CD4-positive, alpha-beta memory T cell (primary cell): ENCODE data around the gene HERPUD2. TPM values are rescaled to one million over a fixed set of nuclear protein-coding genes. Genes with fewer than 3 reads are reported as not detected.

Experiments
- CTCF ChIA-PET: fragments of 350-600 bp; sonication (Branson Sonifier 250); formaldehyde crosslinking; loops from one replicate; lab custom pipeline; 2021; ENCODE audit warnings: inconsistent platforms; ENCODE audit not compliant: partially characterized antibody; lab: Charles Lee
- POLR2A ChIA-PET: fragments of 350-600 bp; sonication (Branson Sonifier 250); formaldehyde crosslinking; loops from one replicate; lab custom pipeline; 2021; ENCODE audit not compliant: partially characterized antibody; lab: Charles Lee
- DNase-seq, 5 donors: peaks; one replicate each; pipeline versions ENCODE4 v3.0.0 to v3.0.0-alpha.2; 2020 to 2022; ENCODE audit warnings: mixed read lengths in 1 of 5
- H3K27ac ChIP-seq: one replicate; pipeline ENCODE4 v1.7.0; 2013; ENCODE audit warnings: low read depth, low read length
- H3K27me3 ChIP-seq: 2 replicates; pipeline ENCODE4 v1.7.0; 2013; ENCODE audit warnings: mild to moderate bottlenecking, low read length, moderate library complexity; ENCODE audit not compliant: insufficient read depth
- H3K36me3 ChIP-seq: 2 replicates; pipeline ENCODE4 v1.7.0; 2013; ENCODE audit warnings: mild to moderate bottlenecking, low read length, moderate library complexity; ENCODE audit not compliant: insufficient read depth
- H3K4me1 ChIP-seq: 2 replicates; pipeline ENCODE4 v1.7.0; 2013; ENCODE audit warnings: mild to moderate bottlenecking, low read length, moderate library complexity; ENCODE audit not compliant: insufficient read depth
- H3K4me3 ChIP-seq, 2 donors: one replicate each; pipeline ENCODE4 v1.7.0; 2013; ENCODE audit warnings: low read length in 2 of 2, mild to moderate bottlenecking in 1 of 2
- H3K9me3 ChIP-seq, 2 donors: one replicate each; pipeline ENCODE4 v1.7.0; 2013; ENCODE audit warnings: low read length in 2 of 2, control low read depth in 1 of 2; ENCODE audit not compliant: control insufficient read depth in 1 of 2
- H3K27ac Mint-ChIP-seq, 7 donors: one replicate each; pipeline ENCODE4 v1.8.0; 2020 to 2021; ENCODE audit warnings: mixed read lengths in 7 of 7, mild to moderate bottlenecking in 6 of 7, inconsistent platforms in 3 of 7, moderate library complexity in 3 of 7
- H3K27me3 Mint-ChIP-seq, 2 donors: one replicate each; pipeline ENCODE4 v1.8.0; 2020 to 2021; ENCODE audit warnings: mixed read lengths in 2 of 2
- H3K36me3 Mint-ChIP-seq, 2 donors: one replicate each; pipeline ENCODE4 v1.8.0; 2020 to 2021; ENCODE audit warnings: mixed read lengths in 2 of 2, inconsistent platforms in 1 of 2, mild to moderate bottlenecking in 1 of 2
- H3K4me1 Mint-ChIP-seq, 4 donors: one replicate each; pipeline ENCODE4 v1.8.0; 2020 to 2021; ENCODE audit warnings: mixed read lengths in 4 of 4, mild to moderate bottlenecking in 1 of 4
- H3K4me3 Mint-ChIP-seq, 8 donors: one replicate each; pipeline ENCODE4 v1.8.0; 2020 to 2021; ENCODE audit warnings: mixed read lengths in 8 of 8, mild to moderate bottlenecking in 7 of 8, moderate library complexity in 6 of 8, inconsistent platforms in 3 of 8
- H3K9me3 Mint-ChIP-seq, 8 donors: one replicate each; pipeline ENCODE4 v1.8.0; 2020 to 2021; ENCODE audit warnings: mixed read lengths in 8 of 8, mild to moderate bottlenecking in 5 of 8, inconsistent platforms in 3 of 8, moderate library complexity in 1 of 8
- intact Hi-C: fragments of 100-400 bp; cut with micrococcal nuclease; formaldehyde crosslinking; loops from one replicate; pipeline ENCODE4 v1.15.1; 2023
- polyA plus RNA-seq, 2 donors: library from polyadenylated mRNA; unstranded; fragments of 300-500 nt; fragmentation: Illumina TruSeq; gene quantifications; one replicate each; pipeline ENCODE4 v1.2.3, GENCODE V29; 2021
- total RNA-seq, 2 experiments: library from RNA; stranded (reverse); gene quantifications; one replicate each; pipeline ENCODE4 v1.2.3, GENCODE V29; 2021

HERPUD2 gene
- total and polyA plus RNA-seq, 4 experiments from 2014 or later: 67.3 to 99.2 (median 80.5) TPM

DNA sequence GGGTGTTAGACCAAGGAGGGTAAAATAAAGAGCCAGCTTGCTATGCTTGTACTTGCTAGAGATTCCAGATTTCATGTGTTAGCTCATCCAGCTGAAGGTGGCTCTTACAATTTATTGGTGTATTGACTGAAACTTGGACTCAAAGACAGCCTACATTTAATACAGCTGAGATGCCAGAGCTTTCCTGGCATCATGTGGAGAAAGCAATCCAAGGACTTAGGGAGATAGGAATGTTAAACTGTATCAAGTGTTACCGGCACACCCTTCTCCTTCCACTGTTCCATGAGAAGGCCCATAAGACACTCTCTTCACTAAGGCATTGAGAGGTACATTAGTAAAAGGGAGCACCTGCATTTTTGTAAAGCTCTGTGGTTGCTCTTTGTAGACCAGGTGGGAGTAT is 9.3 kb upstream of the HERPUD2 start:
- Histone ChIP-seq H3K4me3 (no peak overlapping the region), H3K36me3 (no peaks in the 10 kb centered on the region), H3K9me3 (no peaks in the 10 kb centered on the region), H3K27ac (no peak overlapping the region), H3K27me3 (no peaks in the 10 kb centered on the region), H3K4me1 (peaks cover 4% of the 10 kb centered on the region)
- H3K9me3 Mint-ChIP-seq: no peaks in the 10 kb centered on the region
- no peak overlapping the region for H3K27ac Mint-ChIP-seq
- no peaks in the 10 kb centered on the region for H3K36me3 Mint-ChIP-seq
- peaks cover 4 to 12% (median 10%) of the 10 kb centered on the region in 4 donors for H3K4me1 Mint-ChIP-seq
- DNase-seq: no peak
- no peaks in the 10 kb centered on the region for H3K27me3 Mint-ChIP-seq
- POLR2A ChIA-PET: interaction anchor here (0.9 to 9.0 kb wide), 3 partner anchors 9 to 96 kb away, joined by 3 to 76 read pairs (median 3); partner anchors contain the start of genes HERPUD2 and SEPTIN7
- H3K4me3 Mint-ChIP-seq: no peak overlapping the region
- intact Hi-C loops: no loop called here
- CTCF ChIA-PET: interaction anchor here (1.6 to 2.2 kb wide), 3 partner anchors 8 to 203 kb away, joined by 3 to 8 read pairs (median 5); no protein-coding TSS in a partner anchor

DNA sequence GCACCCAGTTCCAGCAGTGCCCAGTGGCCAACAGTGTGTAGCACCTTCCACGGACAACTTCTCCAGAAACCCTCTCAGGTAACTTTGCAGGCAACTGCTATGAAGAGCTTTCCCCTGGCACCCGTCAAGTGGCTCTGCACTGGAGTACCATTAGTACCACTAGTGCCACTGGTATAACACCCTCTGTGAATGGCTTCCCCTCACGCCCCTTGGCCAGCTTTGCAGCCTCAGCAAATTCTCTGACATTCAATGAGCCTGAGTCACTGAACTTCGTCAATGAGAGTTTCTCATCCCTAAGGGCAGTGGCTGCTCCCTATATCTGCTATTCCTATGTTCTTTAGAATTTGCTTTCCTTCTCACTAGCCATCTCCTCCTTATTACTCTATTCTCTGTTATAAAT is 7.6 kb upstream of the HERPUD2 start:
- H3K36me3 Mint-ChIP-seq: no peaks in the 10 kb centered on the region
- intact Hi-C loops: no loop called here

DNA sequence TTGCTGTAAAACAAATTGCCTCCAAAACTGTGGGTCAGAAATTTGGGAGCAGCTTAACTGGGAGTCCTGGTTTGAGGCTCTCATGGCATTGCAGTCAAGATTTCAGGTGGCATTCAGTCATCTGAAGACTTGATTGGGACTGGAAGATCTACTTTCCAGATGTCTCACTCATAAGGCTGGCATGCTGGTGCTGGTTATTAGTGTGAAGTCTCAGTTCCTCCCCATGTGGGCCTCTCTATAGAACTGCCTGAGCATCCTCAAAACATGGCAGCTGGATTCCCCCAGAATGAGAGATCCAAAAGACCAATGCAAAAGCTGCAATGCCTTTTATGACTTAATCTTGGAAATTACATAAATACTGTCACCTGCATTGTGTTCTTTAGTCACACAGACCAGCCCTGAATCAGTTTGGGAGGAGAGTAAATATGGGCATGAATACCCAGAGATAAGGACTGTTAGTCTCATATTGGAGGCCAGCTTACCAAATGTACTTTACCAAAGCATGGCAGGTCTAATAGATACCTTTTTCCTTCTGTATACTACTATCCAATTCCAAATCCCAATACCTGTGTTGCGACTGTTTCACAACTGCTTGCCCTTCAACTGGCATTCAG is 6.5 kb upstream of the HERPUD2 start:
- POLR2A ChIA-PET: interaction anchor here (0.5 to 1.6 kb wide), 3 partner anchors 10 to 1871 kb away, joined by 3 to 6 read pairs (median 6); partner anchors contain the start of gene SEPTIN7
- H3K36me3 ChIP-seq: no peaks in the 10 kb centered on the region
- Mint-ChIP-seq H3K36me3 (no peaks in the 10 kb centered on the region), H3K4me3 (no peak overlapping the region), H3K9me3 (no peaks in the 10 kb centered on the region), H3K27ac (peak overlapping the region in 1 of 7 donors; percentile 48), H3K27me3 (no peaks in the 10 kb centered on the region), H3K4me1 (peaks cover 7 to 14% (median 12%) of the 10 kb centered on the region in 4 donors)
- H3K4me3 ChIP-seq: no peak overlapping the region
- DNase-seq: no peak
- no peaks in the 10 kb centered on the region for H3K9me3 ChIP-seq
- intact Hi-C loops: no loop called here
- no peak overlapping the region for H3K27ac ChIP-seq
- H3K4me1 ChIP-seq: peaks cover 1% of the 10 kb centered on the region
- CTCF ChIA-PET: interaction anchor here (1.8 kb wide), 1 partner anchor 205 kb away, joined by 9 read pairs; no protein-coding TSS in a partner anchor
- no peaks in the 10 kb centered on the region for H3K27me3 ChIP-seq

More for the DNA sequence above, 7.6 kb upstream of the HERPUD2 start:
- Mint-ChIP-seq H3K4me1 (peaks cover 4 to 12% (median 8%) of the 10 kb centered on the region in 4 donors), H3K27me3 (no peaks in the 10 kb centered on the region), H3K4me3 (no peak overlapping the region), H3K9me3 (no peaks in the 10 kb centered on the region), H3K27ac (no peak overlapping the region)
- POLR2A ChIA-PET: interaction anchor here (1.2 kb wide), 1 partner anchor 98 kb away, joined by 6 read pairs; the partner anchor contains the start of gene SEPTIN7
- Histone ChIP-seq H3K27ac (no peak overlapping the region), H3K4me3 (no peak overlapping the region), H3K9me3 (no peaks in the 10 kb centered on the region), H3K27me3 (no peaks in the 10 kb centered on the region), H3K4me1 (no peaks in the 10 kb centered on the region), H3K36me3 (no peaks in the 10 kb centered on the region)
- DNase-seq: no peak
- CTCF ChIA-PET: interaction anchor here (2.2 kb wide), 1 partner anchor 14 kb away, joined by 8 read pairs; no protein-coding TSS in a partner anchor

DNA sequence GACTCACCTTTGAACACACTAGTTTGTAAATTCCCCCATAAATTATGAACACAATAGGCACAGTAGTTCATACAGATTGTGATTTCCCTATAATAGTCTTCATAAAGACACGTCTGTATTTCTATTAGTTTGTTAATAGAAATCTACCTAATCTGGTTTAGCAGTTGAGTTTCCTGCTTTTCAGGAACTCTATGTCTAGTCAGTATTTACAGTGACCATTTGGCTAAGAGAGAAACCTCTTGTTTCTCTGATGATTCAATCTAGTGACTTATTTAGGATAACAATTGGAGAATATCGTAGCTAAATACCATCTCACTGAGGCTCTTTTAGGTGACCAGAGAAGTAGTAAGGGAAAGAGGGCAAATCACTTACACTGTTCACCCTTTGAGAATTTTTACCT is 5.9 kb upstream of the HERPUD2 start:
- Mint-ChIP-seq H3K27me3 (no peaks in the 10 kb centered on the region), H3K36me3 (peaks cover 0 to under 1% of the 10 kb centered on the region in 2 donors), H3K4me1 (peaks cover 9 to 18% (median 14%) of the 10 kb centered on the region in 4 donors), H3K9me3 (no peaks in the 10 kb centered on the region), H3K4me3 (no peak overlapping the region), H3K27ac (no peak overlapping the region)
- intact Hi-C loops: no loop called here
- Histone ChIP-seq H3K27me3 (no peaks in the 10 kb centered on the region), H3K4me3 (no peak overlapping the region), H3K27ac (no peak overlapping the region), H3K36me3 (no peaks in the 10 kb centered on the region), H3K4me1 (peaks cover 6% of the 10 kb centered on the region), H3K9me3 (no peaks in the 10 kb centered on the region)
- DNase-seq: no peak
- ChIA-PET POLR2A (interaction anchor here (1.6 kb wide), 1 partner anchor 9 kb away, joined by 6 read pairs; no protein-coding TSS in a partner anchor), CTCF (interaction anchor here (0.6 to 1.8 kb wide), 4 partner anchors 23 to 216 kb away, joined by 3 to 9 read pairs (median 3); no protein-coding TSS in a partner anchor)

DNA sequence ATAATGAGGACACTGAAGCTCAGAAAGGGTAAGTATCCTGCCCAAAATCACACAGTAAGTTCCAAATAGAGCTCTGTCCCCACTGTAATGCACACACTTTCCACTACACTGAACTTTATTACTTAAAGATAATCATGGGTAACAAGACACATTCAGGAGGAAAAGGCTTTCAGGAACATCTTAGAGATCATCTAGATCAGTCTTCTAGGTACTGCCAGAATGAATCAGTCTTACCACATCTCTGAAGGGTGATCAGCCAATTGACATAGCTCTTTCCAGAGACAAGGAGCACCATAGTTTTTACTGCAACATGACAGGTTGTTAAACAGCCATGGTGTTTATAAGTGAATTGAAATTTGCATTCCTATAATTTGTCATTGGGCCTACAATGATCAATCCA is 5.4 kb upstream of the HERPUD2 start:
- Histone ChIP-seq H3K4me3 (no peak overlapping the region), H3K36me3 (no peaks in the 10 kb centered on the region), H3K4me1 (peaks cover 12% of the 10 kb centered on the region), H3K9me3 (no peaks in the 10 kb centered on the region), H3K27me3 (no peaks in the 10 kb centered on the region), H3K27ac (no peak overlapping the region)
- Mint-ChIP-seq H3K27me3 (no peaks in the 10 kb centered on the region), H3K4me3 (no peak overlapping the region), H3K36me3 (peaks cover 0 to 5% of the 10 kb centered on the region in 2 donors), H3K27ac (no peak overlapping the region), H3K4me1 (peaks cover 9 to 19% (median 15%) of the 10 kb centered on the region in 4 donors), H3K9me3 (peaks cover 0 to under 1% (median 0%) of the 10 kb centered on the region in 8 donors)
- CTCF ChIA-PET: interaction anchor here (0.6 to 1.8 kb wide), 7 partner anchors 9 to 663 kb away, joined by 3 to 9 read pairs (median 3); no protein-coding TSS in a partner anchor
- no peak for DNase-seq
- intact Hi-C loops: no loop called here
- POLR2A ChIA-PET: interaction anchor here (0.6 to 13.7 kb wide), 3 partner anchors 9 to 101 kb away, joined by 3 to 196 read pairs (median 6); partner anchors contain the start of gene SEPTIN7

DNA sequence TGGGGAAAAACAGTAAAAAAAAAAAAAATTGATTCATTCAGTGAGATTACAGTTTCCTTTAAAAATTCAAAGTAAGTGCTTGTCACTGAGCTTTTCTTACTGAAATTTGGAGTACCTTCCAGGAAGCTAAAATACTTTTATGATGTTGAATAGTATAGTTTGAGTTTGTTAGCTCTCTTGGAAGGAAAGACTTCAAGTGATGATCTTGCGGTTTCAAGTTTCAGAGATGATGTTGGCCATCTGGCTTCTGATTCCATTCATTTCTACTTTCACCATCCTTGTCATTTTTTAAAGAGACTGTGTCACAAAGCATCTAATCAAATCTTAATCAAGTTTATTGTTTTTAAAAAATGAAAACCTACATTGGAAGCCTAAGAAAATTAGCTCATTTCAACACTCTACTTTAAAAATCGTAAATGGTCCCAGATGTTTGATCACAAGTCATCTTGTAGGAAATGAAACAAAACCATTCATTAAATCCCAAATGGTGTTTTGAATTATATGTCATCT is 4.9 kb upstream of the HERPUD2 start:
- peaks cover 0 to 9% of the 10 kb centered on the region in 2 donors for H3K36me3 Mint-ChIP-seq
- POLR2A ChIA-PET: interaction anchor here (0.6 to 13.7 kb wide), 3 partner anchors 8 to 101 kb away, joined by 3 to 196 read pairs (median 6); partner anchors contain the start of gene SEPTIN7
- Histone ChIP-seq H3K27ac (no peak overlapping the region), H3K27me3 (no peaks in the 10 kb centered on the region), H3K9me3 (no peaks in the 10 kb centered on the region), H3K4me3 (no peak overlapping the region), H3K36me3 (no peaks in the 10 kb centered on the region), H3K4me1 (peaks cover 13% of the 10 kb centered on the region)
- peaks cover 0 to 2% (median 0%) of the 10 kb centered on the region in 8 donors for H3K9me3 Mint-ChIP-seq
- no peak overlapping the region for H3K27ac Mint-ChIP-seq
- intact Hi-C loops: loop anchor here (10.0 kb wide), 1 partner anchor 665 kb away; a partner anchor contains a TSS
- no peak for DNase-seq
- CTCF ChIA-PET: interaction anchor here (0.9 to 1.8 kb wide), 6 partner anchors 10 to 664 kb away, joined by 3 to 9 read pairs (median 3); no protein-coding TSS in a partner anchor
- H3K4me1 Mint-ChIP-seq: peaks cover 9 to 23% (median 16%) of the 10 kb centered on the region in 4 donors
- H3K4me3 Mint-ChIP-seq: no peak overlapping the region
- H3K27me3 Mint-ChIP-seq: no peaks in the 10 kb centered on the region
